GM12873 (cell line): ENCODE data around the gene C1orf159.

Experiments used
- TF ChIP-seq, protein P1 (sequence below): IDR thresholded peaks from 2 replicates; pipeline ENCODE4 v1.5.1; 2012; ENCODE audit warnings: low read depth, mild to moderate bottlenecking, moderate library complexity, low read length, control low read depth; ENCODE audit not compliant: insufficient read depth; ENCODE audit errors: missing control alignments

Gene C1orf159

DNA sequence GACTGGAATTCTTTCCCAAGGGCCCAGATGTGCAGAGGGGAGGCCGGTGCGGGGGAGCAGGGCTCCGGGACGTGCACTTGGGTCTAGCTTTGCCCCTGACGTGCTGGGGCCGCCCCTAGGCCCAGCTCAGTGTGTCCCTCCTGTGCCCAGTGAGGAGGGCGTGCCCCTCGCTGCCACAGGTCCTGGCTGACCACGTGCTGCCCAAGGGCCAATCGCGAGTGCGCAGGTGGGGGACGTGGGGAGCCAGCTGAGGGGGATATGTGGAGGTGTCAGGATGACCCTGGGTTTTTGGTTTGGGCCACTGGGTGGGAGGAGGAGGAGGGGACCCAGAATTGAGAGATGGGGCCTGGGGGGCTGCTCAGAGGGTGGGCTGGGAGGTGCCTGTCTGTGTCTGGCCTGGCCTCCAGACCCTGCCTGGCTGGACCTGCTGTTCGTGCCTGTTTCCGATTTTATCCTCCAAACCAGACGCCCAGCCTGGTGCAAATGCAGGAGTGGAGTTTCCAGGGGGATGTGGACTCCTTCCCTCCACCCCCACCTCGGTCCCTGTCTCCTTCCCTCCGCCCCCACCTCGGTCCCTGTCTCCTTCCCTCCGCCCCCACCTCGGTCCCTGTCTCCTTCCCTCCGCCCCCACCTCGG lies 35.6 kb downstream of the C1orf159 start:
- TF ChIP-seq, protein P1, sequence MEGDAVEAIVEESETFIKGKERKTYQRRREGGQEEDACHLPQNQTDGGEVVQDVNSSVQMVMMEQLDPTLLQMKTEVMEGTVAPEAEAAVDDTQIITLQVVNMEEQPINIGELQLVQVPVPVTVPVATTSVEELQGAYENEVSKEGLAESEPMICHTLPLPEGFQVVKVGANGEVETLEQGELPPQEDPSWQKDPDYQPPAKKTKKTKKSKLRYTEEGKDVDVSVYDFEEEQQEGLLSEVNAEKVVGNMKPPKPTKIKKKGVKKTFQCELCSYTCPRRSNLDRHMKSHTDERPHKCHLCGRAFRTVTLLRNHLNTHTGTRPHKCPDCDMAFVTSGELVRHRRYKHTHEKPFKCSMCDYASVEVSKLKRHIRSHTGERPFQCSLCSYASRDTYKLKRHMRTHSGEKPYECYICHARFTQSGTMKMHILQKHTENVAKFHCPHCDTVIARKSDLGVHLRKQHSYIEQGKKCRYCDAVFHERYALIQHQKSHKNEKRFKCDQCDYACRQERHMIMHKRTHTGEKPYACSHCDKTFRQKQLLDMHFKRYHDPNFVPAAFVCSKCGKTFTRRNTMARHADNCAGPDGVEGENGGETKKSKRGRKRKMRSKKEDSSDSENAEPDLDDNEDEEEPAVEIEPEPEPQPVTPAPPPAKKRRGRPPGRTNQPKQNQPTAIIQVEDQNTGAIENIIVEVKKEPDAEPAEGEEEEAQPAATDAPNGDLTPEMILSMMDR: no peak

DNA sequence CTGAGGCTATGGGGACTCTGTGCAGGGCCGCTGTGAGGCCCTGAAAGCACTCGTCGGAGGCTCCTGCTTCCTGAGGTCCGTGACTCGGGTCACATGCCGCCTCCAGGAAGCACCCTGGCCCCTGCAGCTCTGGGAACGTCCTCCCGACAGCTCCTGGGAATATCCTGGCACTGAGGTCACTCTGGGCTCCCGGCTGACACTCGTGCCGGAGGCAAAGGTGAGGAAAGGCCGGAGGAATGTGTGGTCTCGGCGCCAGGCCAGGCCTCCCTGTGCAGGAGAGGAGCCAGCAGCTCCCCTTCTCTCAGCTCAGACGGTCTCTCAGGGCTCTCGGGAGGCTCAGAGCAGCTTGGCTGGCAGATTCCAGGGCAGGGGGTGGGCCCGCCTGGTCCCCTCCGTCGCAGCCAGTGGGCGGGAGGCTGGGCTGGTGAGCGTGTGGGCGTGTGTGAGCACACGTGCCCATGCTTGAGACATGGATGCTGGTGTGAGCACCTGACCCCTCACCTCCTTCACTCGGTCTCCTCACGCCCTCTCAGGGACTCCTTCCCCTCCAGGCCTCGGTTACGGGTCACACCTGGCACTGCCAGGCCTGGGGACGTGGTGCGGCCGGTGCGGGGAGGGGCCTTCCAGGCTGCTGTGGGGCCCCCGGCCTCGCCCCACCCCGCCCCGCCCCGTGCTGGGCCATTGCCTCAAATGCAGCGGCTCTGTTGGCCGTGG lies 36.3 kb downstream of the C1orf159 start:
- TF ChIP-seq, protein P1: no peak

DNA sequence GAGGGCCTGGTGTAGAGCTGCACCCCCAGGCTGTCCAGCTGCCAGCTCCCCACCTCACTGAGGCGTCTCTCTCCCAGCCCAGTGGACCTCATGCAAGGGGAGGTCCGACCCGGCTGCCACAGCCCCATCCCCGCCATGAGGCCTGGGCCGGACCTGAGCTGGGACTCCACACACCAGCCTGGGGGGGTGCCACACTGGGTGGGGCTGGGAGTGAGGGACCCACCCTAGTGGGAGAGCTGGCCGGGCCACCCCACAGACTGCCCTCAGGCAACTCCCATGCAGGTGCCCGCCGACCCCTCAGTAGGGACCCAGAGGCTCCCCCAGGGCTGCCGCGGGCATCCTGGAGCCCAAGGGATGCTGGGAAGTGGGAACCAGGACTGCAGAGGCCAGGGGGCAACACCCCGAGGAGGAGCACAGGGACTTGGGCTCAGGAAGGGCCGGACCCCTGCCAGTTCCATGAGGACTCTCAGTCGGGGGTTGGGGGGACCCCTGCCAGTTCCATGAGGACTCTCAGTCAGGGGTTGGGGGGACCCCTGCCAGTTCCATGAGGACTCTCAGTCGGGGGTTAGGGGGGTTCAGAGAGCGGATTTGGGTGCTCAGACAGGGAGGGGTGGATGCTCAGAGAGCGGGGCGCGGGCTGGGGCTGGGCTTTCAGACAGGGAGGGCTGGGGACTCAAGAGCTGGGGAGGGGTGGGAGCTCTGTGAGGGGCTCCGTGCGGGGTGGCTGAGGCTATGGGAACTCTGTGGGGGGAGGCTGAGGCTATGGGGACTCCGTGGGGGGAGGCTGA lies 40.5 kb downstream of the C1orf159 start:
- TF ChIP-seq, protein P1: no peak

DNA sequence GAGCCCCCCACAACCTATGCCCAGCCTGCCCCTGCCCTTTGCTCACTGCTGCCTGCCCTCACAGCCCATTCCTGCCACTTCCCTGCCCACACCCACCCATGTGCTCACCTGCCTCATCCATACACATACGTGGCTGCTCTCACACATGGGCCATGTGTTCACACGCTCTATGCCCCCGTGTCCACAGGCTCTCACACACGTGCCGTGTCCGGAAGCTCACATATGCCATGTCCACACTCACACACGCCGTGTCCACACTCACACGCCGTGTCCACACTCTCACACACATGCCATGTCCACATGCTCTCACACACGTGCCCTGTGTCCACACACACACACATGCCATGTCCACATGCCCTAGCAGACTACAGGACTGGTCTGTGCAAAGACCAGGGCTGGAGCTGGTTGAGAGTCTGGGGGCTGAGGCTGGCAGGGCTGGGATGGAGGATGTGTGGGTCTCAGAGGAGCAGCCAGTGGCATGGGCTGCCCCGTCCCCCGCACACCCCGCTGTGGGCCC lies 41.2 kb downstream of the C1orf159 start:
- TF ChIP-seq, protein P1: no peak

DNA sequence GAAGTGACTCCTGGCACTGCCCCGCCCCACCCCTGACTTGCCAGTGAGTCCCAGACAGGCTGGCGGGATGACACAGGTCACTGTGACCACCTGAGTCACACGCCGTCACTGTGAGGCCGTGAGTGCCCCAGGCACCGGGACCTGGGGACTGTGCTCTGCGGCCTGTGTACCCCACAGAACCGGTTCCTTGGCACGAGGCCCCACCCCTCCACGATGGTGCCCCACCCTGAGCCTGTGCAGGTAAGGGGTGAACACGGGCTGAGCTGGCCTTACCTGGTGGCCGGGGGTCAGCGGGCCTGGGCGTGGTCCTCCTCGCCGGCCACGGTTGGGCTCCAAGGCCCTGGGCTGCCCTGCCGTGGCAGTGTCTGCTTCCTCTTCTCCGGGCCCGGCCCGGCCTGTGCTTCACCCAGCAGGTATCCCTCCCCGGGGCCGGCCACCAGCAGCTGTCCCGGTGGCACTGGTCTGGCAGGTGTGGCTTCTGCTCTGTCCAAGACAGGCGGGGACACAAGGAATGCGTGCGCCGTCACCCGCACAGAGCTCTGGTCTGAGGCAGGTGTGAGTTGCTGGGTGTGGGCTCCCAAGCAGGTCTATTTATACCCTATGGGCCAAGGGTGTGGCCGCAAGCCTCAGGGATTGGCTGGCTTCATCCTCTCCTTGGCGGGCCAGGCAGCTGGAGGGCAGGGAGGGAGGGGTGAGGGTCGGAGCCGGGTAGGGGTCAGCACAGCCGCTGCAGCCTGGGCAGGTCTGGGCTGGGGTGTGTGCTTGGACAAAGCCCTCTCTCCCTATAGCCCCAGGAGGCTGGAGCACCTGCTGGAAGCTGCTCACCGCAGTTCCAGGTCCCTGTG lies 41.9 kb downstream of the C1orf159 start, which contains the start of gene RNF223:
Gene RNF223, minus strand, starts transcription at position 564 of the 845 bp plus-strand sequence. CDS start 1,740 bp downstream, outside the sequence.
- TF ChIP-seq, protein P1: no peak

DNA sequence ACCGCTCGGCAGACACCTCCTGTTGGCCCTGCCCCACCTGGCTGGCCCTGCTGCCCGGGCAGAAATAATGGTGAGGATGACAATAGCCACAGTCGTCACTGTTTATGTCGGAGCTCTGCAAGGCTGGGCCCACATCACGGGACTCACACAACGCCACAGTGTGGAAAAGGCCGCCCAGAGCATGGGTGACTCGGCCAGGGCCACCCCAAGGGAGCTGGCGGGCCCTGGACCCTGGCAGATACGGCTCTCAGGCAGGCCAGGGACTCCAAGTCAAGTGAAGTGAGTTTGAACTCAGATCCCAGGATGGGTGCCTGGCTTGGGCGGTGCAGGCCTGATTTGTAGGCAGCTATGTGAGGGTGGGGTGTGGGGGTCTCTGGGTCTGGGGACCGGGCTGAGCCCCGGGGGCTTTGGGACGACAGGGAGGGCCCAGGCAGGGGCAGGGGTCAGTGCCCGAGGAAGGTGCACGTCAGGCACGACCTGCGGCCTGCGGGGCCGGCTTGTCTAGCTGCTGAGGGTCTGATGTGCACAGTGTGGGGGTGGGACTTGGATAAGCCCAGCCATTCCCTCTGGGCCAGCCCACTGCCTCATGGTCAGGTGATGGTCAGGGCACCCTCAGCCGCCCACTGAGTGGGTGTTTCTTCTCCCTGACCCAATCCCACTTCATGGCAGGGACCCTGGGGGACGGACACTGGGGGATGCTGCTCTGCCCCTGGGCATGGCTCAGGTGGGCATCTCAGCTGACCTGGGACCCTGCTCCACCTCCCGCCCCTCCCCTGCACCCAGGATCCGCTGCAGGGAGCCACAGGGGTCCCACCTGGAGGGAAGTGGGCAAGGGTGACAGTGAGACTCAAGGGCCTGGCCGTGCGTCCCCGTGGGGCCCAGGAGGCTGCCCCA lies 42.8 kb downstream of the C1orf159 start:
- TF ChIP-seq, protein P1: no peak
